CD8-positive, alpha-beta memory T cell (primary cell): ENCODE measurements around the gene TEX13C. TPM values are rescaled to one million over a fixed set of nuclear protein-coding genes. Genes with fewer than 3 reads are reported as not detected.

ENCODE experiments used
- CTCF ChIA-PET: fragments of 350-600 bp; sonication (Branson Sonifier 250); formaldehyde crosslinking; loops from one replicate; lab custom pipeline; 2021; ENCODE audit warnings: antibody characterized with exemption; lab: Charles Lee
- POLR2A ChIA-PET: fragments of 350-600 bp; sonication (Branson Sonifier 250); formaldehyde crosslinking; loops from one replicate; lab custom pipeline; 2021; ENCODE audit warnings: antibody characterized with exemption; lab: Charles Lee
- DNase-seq, 5 donors: peaks; one replicate each; pipeline versions ENCODE4 v3.0.0 to v3.0.0-alpha.2; 2020 to 2022; ENCODE audit warnings: mixed read lengths in 1 of 5
- H3K27ac ChIP-seq: one replicate; pipeline ENCODE4 v1.7.0; 2013; ENCODE audit warnings: low read depth, mild to moderate bottlenecking, low read length, moderate library complexity
- H3K27me3 ChIP-seq: 2 replicates; pipeline ENCODE4 v1.7.0; 2013; ENCODE audit warnings: low read length, mild to moderate bottlenecking; ENCODE audit not compliant: insufficient read depth, poor library complexity, severe bottlenecking
- H3K36me3 ChIP-seq: 2 replicates; pipeline ENCODE4 v1.7.0; 2013; ENCODE audit warnings: mild to moderate bottlenecking, low read length, moderate library complexity; ENCODE audit not compliant: insufficient read depth
- H3K4me1 ChIP-seq: 2 replicates; pipeline ENCODE4 v1.7.0; 2013; ENCODE audit warnings: mild to moderate bottlenecking, low read length, moderate library complexity; ENCODE audit not compliant: insufficient read depth
- H3K4me3 ChIP-seq: 2 replicates; pipeline ENCODE4 v1.7.0; 2013; ENCODE audit warnings: mild to moderate bottlenecking, low read length
- H3K9me3 ChIP-seq: 2 replicates; pipeline ENCODE4 v1.7.0; 2013; ENCODE audit warnings: mild to moderate bottlenecking, low read length
- H3K27ac Mint-ChIP-seq, 8 donors: one replicate each; pipeline ENCODE4 v1.8.0; 2020 to 2021; ENCODE audit warnings: mixed read lengths in 8 of 8, mild to moderate bottlenecking in 6 of 8, inconsistent platforms in 3 of 8, moderate library complexity in 3 of 8
- H3K27me3 Mint-ChIP-seq, 2 donors: one replicate each; pipeline ENCODE4 v1.8.0; 2020 to 2021; ENCODE audit warnings: mixed read lengths in 2 of 2, mild to moderate bottlenecking in 1 of 2, moderate library complexity in 1 of 2
- H3K36me3 Mint-ChIP-seq, 3 donors: one replicate each; pipeline ENCODE4 v1.8.0; 2020 to 2021; ENCODE audit warnings: mixed read lengths in 3 of 3, inconsistent platforms in 1 of 3, mild to moderate bottlenecking in 1 of 3
- H3K4me1 Mint-ChIP-seq, 3 donors: one replicate each; pipeline ENCODE4 v1.8.0; 2020 to 2021; ENCODE audit warnings: mixed read lengths in 3 of 3, inconsistent platforms in 1 of 3, mild to moderate bottlenecking in 1 of 3
- H3K4me3 Mint-ChIP-seq, 7 donors: one replicate each; pipeline ENCODE4 v1.8.0; 2020 to 2021; ENCODE audit warnings: mixed read lengths in 7 of 7, mild to moderate bottlenecking in 6 of 7, moderate library complexity in 4 of 7, inconsistent platforms in 2 of 7
- H3K9me3 Mint-ChIP-seq, 5 donors: one replicate each; pipeline ENCODE4 v1.8.0; 2020 to 2022; ENCODE audit warnings: mixed read lengths in 5 of 5, mild to moderate bottlenecking in 3 of 5, moderate library complexity in 2 of 5, inconsistent platforms in 1 of 5
- polyA plus RNA-seq: library from polyadenylated mRNA; unstranded; fragments of 300-500 nt; fragmentation: Illumina TruSeq; gene quantifications from one replicate; pipeline ENCODE4 v1.2.3, GENCODE V29; 2021
- total RNA-seq, 2 experiments: library from RNA; stranded (reverse); gene quantifications; one replicate each; pipeline ENCODE4 v1.2.3, GENCODE V29; 2021

The TEX13C gene
- total and polyA plus RNA-seq, 3 experiments from 2014 or later = not detected

- Histone ChIP-seq H3K4me3 (no peak overlapping the region), H3K27me3 (no peaks in the 10 kb centered on the region), H3K4me1 (no peaks in the 10 kb centered on the region), H3K9me3 (no peaks in the 10 kb centered on the region), H3K27ac (no peak overlapping the region), H3K36me3 (no peaks in the 10 kb centered on the region)
- no peaks in the 10 kb centered on the region for H3K4me1 Mint-ChIP-seq
- H3K9me3 Mint-ChIP-seq = no peaks in the 10 kb centered on the region
- H3K4me3 Mint-ChIP-seq = no peak overlapping the region
- DNase-seq = no peak
- no peak overlapping the region for H3K27ac Mint-ChIP-seq
- no peaks in the 10 kb centered on the region for H3K36me3 Mint-ChIP-seq
- H3K27me3 Mint-ChIP-seq = peaks cover 0 to 4% of the 10 kb centered on the region in 2 donors
- POLR2A ChIA-PET = no interaction called here
- CTCF ChIA-PET = no interaction called here
Observed at GRCh38 chrX:125374169-125374568, 54.5 kb downstream of the TEX13C start.
